GM19099 (cell line): ENCODE measurements around the gene TFDP2.

Experiments
- POLR2A ChIP-seq: IDR thresholded peaks from 3 replicates; pipeline ENCODE4 v1.6.1; 2011; ENCODE audit warnings: low read depth; ENCODE audit not compliant: insufficient read length; ENCODE audit errors: extremely low read depth

TFDP2 gene

GRCh38 chr3:141939759-141940158 is 209.6 kb downstream of the TFDP2 start:
- TF ChIP-seq POLR2A, result no peak

GRCh38 chr3:141938011-141938500 is 211.3 kb downstream of the TFDP2 start:
- no peak for TF ChIP-seq POLR2A

- TF ChIP-seq POLR2A, result no peak
Observed at GRCh38 chr3:141934354-141934753, 215.0 kb downstream of the TFDP2 start.

- TF ChIP-seq POLR2A, result no peak
Observed at GRCh38 chr3:141933421-141934300, 215.7 kb downstream of the TFDP2 start.

DNA sequence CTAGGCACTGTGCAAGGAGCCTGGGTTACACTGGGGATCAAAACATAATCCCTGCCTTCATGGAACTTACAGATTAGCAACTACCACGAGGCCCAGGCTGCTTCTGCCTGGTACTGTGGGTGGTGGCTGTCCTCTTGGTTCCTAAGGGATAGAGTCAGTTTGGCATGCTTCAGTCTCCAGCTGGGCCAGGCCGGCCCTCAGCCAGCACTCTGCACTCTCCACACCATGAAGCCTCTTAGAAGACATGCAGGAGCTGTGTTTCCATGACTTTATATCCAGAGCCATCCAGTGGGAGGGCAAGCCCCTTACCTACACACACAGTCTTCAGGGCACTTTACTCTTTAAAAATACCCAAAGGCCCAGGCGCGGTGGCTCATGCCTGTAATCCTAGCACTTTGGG is 218.5 kb downstream of the TFDP2 start:
- TF ChIP-seq POLR2A, result no peak

DNA sequence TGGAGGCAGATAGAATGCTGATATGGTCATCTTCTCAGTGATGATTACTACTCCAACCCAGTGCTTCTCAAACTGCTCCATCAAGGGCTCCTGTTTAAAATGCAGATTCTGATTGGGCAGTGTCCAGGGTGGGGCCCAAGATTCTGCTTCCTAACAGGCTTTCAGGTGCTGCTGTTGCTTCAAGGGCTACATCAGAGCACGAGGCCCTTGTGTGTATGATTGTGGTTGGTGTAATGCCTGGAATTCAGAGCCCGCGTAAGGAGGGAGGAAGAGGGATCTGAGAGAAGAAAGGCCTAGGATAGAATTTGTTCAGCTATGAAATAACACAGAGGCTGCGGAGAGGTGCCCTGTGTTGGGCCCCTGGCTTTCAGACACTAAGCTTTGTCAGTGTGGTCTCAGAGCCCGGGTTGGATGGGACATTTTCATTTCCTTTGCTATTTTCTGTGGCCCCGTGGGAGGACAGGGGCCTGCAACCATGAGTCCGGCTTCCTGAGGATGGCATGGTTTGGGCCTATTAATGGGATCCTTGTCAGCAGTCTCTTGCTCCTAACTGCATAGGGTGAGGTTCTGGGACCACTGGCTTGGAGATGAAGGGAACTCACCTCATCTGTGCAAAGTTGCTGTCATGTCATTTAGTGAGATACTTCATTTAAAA is 219.9 kb downstream of the TFDP2 start:
- no peak for TF ChIP-seq POLR2A

DNA sequence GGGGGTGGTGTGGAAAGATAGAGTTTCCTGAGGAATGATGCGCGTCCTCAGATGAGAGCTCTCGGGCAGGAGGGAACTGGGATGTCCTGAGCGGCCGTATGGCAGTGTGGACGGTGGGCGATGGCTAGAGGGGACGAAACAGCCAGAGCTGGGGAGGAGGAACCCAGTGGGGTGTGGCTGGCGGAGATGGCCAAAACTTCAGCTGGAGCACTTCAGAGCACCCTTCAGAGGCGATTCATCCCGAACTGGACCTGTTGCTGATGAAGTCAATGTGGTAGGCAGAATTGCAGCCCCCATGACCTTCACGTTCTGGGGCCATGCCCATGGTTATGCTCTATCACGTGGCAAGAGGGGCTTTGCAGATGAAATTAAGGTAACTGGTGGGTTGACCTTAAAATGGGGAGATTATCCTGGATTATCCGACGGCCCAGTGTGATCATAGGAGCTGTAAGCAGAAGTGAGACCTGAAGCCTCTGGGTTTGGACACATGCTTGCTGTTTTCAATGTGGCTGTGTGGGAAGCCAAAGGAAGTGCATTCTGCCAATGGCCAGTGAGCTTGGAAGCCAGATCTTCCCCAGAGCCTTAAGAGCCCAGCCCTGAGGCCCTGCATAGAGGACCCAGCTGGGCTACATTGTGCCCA is 220.6 kb downstream of the TFDP2 start:
- TF ChIP-seq POLR2A, result no peak

- no peak for TF ChIP-seq POLR2A
Observed at GRCh38 chr3:141926929-141927328, 222.4 kb downstream of the TFDP2 start.

- no peak for TF ChIP-seq POLR2A
Observed at GRCh38 chr3:141921316-141921715, 228.0 kb downstream of the TFDP2 start.

GRCh38 chr3:141920701-141921100 is 228.6 kb downstream of the TFDP2 start:
- TF ChIP-seq POLR2A, result no peak

GRCh38 chr3:141915766-141916165 is 233.6 kb downstream of the TFDP2 start:
- no peak for TF ChIP-seq POLR2A

DNA sequence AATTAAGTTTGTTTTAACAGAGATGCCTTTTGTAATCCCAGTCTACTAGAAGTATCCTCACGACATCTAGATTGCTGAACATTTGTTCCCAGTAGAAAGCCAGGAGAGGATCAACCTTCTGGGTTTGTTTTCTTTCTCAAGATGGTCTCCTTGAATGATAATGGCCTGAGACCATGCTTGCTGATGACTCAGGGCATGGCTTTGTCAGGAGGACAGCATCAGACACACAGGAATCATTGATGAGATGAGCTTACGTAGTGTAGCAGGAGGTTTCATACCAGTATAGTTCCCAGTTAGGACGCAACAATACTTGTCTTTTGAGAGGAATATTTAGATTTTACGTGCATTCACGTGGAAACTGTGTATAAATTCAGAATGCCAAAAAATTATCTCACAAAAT is 234.3 kb downstream of the TFDP2 start:
- TF ChIP-seq POLR2A, result no peak

- TF ChIP-seq POLR2A, result no peak
Observed at GRCh38 chr3:141914311-141914710, 235.0 kb downstream of the TFDP2 start.

DNA sequence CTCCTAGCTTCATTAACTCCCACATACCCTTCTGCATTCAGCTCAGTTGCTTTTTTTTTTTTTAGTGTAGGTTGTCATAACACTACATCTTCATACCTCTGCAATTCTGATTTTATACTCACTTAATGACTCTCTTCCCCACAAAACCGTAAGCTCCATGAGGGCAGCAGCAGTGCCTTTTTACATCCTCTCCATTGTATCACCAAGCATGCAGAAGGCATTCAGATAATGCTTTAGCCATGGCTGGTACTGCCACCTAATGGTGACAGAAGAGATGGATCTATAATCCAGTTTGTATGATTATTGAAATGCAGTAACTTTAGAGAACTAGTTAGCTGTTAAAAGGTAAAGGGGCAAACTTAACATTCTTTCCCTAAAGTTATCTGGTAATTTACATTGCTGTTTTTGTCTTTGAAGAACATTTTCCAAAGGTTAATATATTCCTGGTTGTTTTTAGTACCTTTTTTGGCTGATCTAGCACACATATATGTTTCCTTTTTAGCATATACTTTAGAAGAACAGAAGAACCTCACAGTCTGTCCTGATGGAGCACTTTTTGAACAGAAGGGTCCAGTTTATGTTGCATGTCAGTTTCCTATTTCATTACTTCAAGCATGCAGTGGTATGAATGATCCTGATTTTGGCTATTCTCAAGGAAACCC is 236.1 kb downstream of the TFDP2 start:
- TF ChIP-seq POLR2A, result no peak

- TF ChIP-seq POLR2A, result no peak
Observed at GRCh38 chr3:141909408-141909807, 239.9 kb downstream of the TFDP2 start.
